Measurements from ENCODE around the gene SCYL2. TPM values are rescaled to one million over a fixed set of nuclear protein-coding genes. Genes with fewer than 3 reads are reported as not detected.

SCYL2 gene
- total RNA-seq, 4 donors from 2014 or later, result 46.3 to 55.6 (median 51.4) TPM

DNA sequence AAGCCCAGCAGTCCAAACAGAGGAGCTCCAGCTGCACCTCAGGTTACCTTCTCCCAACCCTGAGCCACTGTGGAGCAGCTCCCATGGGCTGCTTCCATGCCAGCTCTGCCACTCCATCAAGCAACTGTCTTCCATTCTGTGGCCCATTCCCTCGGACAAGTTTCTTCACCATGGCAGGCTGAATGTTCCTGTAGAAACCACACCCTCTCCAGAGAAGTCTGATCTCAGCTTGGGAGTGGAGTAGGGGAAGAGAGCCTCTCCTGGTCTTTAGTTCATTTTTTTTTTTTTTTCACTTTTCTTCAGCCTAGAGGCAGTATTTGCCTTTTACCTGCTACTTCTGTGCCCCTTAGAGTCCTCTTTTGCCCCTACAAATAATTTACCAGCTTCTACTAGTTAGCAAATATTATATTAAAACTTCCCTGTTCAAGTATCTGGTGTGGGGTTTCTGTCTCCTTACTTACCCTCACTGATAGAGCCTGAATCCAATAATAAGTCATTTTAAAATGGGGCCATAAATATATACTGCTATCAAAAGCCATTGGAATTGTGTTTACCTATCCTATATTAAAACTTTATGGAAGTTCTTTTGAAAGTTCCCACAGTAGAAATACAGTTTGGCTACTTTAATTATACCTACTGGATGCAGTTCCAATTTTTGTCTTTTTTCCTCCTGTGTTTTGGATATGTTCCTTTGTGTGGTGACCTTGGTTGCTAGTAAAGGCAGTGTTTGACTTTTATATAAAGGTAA, 78.2 kb downstream of the SCYL2 start:
- 58% methylated on average over 1 of the region's 1 CpG for WGBS
- Histone ChIP-seq H3K9me3 (no peaks in the 10 kb centered on the region), H3K4me3 (no peak overlapping the region), H3K27ac (replicated peaks in 1 of 4) (no peak overlapping the region), H3K36me3 (peaks cover 0 to 11% (median 0%) of the 10 kb centered on the region in 4 donors), H3K4me1 (no peaks in the 10 kb centered on the region), H3K27me3 (no peaks in the 10 kb centered on the region)
- TF ChIP-seq POLR2A (IDR thresholded peaks at IDR 0.05; ENCODE audit: low read depth) (no peak), POLR2AphosphoS5 (IDR thresholded peaks at IDR 0.05) (no peak), EP300 (IDR thresholded peaks at IDR 0.05) (no peak)
- TF ChIP-seq, protein P1, sequence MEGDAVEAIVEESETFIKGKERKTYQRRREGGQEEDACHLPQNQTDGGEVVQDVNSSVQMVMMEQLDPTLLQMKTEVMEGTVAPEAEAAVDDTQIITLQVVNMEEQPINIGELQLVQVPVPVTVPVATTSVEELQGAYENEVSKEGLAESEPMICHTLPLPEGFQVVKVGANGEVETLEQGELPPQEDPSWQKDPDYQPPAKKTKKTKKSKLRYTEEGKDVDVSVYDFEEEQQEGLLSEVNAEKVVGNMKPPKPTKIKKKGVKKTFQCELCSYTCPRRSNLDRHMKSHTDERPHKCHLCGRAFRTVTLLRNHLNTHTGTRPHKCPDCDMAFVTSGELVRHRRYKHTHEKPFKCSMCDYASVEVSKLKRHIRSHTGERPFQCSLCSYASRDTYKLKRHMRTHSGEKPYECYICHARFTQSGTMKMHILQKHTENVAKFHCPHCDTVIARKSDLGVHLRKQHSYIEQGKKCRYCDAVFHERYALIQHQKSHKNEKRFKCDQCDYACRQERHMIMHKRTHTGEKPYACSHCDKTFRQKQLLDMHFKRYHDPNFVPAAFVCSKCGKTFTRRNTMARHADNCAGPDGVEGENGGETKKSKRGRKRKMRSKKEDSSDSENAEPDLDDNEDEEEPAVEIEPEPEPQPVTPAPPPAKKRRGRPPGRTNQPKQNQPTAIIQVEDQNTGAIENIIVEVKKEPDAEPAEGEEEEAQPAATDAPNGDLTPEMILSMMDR (IDR thresholded peaks at IDR 0.05), result no peak
- no peak for DNase-seq (ENCODE audit: extremely low spot score)
- intact Hi-C loops (cut with DNase I), result loop anchor here (10.0 kb wide), 1 partner anchor 110 kb away; no protein-coding TSS in a partner anchor

DNA sequence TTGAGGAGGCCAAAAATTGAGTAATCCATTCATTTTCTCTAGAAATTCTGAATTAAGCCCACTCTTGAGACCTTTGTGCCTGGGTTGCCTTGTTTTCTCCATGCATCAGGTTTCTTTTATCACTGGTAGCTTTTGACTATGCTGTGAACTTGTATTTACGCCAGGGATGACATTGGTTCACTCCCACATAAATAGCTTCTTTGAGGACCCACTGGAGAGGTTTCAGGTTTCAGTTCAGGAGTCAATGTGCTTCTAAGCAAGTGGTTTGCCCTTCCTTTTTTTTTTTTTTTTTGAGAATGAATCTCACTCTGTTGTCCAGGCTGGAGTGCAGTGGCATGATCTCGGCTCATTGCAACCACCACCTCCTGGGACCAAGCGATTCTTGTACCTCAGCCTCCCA, 79.7 kb downstream of the SCYL2 start:
- TF ChIP-seq EP300 (IDR thresholded peaks at IDR 0.05) (no peak), POLR2A (IDR thresholded peaks at IDR 0.05; ENCODE audit: low read depth) (no peak), POLR2AphosphoS5 (IDR thresholded peaks at IDR 0.05) (no peak)
- TF ChIP-seq, protein P1 (IDR thresholded peaks at IDR 0.05), result no peak
- Histone ChIP-seq H3K4me3 (no peak overlapping the region), H3K27me3 (no peaks in the 10 kb centered on the region), H3K4me1 (no peaks in the 10 kb centered on the region), H3K36me3 (peaks cover 0 to 7% (median 0%) of the 10 kb centered on the region in 4 donors), H3K27ac (replicated peaks in 1 of 4) (no peak overlapping the region), H3K9me3 (no peaks in the 10 kb centered on the region)
- intact Hi-C loops (cut with DNase I), result loop anchor here (10.0 kb wide), 1 partner anchor 112 kb away; no protein-coding TSS in a partner anchor
- 81% methylated on average over 3 of the region's 3 CpGs for whole genome bisulfite sequencing
- DNase-seq (ENCODE audit: extremely low spot score), result no peak

DNA sequence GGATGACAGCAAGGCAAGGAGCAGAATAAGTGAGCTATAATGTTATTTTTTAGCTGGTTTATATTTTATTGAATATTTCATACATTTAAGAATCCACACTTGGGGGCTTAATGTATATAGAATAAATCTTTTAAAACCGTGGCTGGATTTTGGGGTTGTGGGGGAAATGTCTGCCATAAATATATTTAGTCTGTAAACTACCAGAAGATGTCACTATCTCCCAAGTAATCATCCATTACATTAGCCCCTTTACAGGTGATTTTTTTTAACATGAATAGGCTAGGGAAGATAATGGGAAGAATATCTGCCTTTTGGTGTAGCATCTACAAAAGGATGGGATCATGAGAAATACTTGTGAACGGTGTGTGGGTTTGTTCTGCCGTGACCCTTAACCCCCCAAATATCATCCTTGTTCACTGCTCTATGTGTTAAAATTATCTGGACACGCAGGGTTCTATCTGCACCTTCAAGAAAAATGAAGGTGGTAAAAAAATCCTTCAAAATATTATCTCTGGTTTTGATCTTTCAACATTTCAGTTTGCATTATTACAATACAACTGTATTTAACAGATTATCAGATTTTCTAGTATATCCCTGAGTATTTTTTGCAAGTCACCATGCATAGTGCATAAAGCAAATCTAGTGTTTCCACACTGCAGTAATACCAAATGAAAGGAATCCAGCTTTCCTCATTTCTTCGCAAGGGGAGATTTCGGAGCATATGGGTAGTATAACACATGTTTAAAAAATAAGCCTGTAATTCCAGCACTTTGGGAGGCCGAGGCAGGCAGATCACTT, 81.9 kb downstream of the SCYL2 start:
- WGBS, result 80% methylated on average over 7 of the region's 7 CpGs
- no peaks in the 10 kb centered on the region for H3K9me3 ChIP-seq
- DNase-seq (ENCODE audit: extremely low spot score), result no peak
- H3K4me1 ChIP-seq, result no peaks in the 10 kb centered on the region
- H3K27ac ChIP-seq (replicated peaks in 1 of 4), result no peak overlapping the region
- H3K36me3 ChIP-seq, result no peaks in the 10 kb centered on the region
- no peak overlapping the region for H3K4me3 ChIP-seq
- TF ChIP-seq, protein P1 (IDR thresholded peaks at IDR 0.05), result peak; percentile 27 to 42 (median 38)
- TF ChIP-seq POLR2AphosphoS5 (IDR thresholded peaks at IDR 0.05) (no peak), POLR2A (IDR thresholded peaks at IDR 0.05; ENCODE audit: low read depth) (no peak), EP300 (IDR thresholded peaks at IDR 0.05) (no peak)
- peaks cover 0 to 5% (median 0%) of the 10 kb centered on the region in 4 donors for H3K27me3 ChIP-seq
- intact Hi-C loops (cut with DNase I), result loop anchor here (10.0 kb wide), 1 partner anchor 114 kb away; no protein-coding TSS in a partner anchor

DNA sequence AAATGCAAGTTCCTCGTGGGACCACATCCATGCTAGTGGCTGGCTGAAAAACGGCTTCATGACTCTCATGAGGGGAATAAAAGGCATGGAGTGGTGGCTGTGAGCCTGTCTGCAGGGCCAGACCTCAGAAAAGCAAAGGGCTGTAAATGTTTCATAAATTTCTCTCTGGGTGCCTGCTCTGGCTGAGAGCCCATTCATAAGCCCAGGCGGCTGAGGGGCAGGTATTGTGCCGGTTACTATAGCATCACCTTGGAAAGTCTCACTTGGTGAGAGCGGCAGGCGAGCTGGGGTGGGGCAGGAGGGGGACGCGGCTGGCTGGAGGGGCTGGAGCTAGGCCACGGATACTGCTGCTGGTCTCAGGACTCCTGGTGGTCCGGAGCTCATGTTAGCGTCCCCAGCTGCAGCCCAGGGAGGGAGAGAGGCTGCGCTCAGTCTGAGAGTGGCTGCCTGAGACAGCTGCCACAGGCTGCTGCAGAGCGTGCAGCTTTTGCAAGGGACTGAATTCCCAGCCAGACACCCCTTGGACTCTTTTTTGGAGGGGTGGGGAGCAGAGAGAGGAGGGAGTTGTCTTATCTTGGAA, 89.8 kb downstream of the SCYL2 start, which contains the start of gene SLC17A8:
Gene SLC17A8, plus strand, starts transcription at position 431 of the 580 bp plus-strand sequence. CDS start 318 bp downstream, outside the sequence.
- WGBS, result 28% methylated on average over 8 of the region's 13 CpGs
- no peak for DNase-seq (ENCODE audit: extremely low spot score)
- H3K4me3 ChIP-seq, result no peak within 1 kb of the TSS
- H3K9me3 ChIP-seq, result no peaks in the 10 kb centered on the region
- intact Hi-C loops (cut with DNase I), result loop anchor here (10.0 kb wide), 1 partner anchor 378 kb away; no protein-coding TSS in a partner anchor
- H3K4me1 ChIP-seq, result no peaks in the 10 kb centered on the region
- peaks cover 0 to 21% (median 0%) of the 10 kb centered on the region in 4 donors for H3K27me3 ChIP-seq
- no peak within 1 kb of the TSS for H3K27ac ChIP-seq (replicated peaks in 1 of 4)
- no peaks in the 10 kb centered on the region for H3K36me3 ChIP-seq
- TF ChIP-seq EP300 (IDR thresholded peaks at IDR 0.05) (no peak), POLR2A (IDR thresholded peaks at IDR 0.05; ENCODE audit: low read depth) (no peak)
- TF ChIP-seq, protein P1 (IDR thresholded peaks at IDR 0.05), result no peak

Measured in esophagus muscularis mucosa (tissue), 4 donors.